Esophagus muscularis mucosa (tissue), 4 donors: ENCODE measurements around the gene CTNNA2.

Experiments used
- EP300 ChIP-seq: sonication (generic); formaldehyde crosslinking; IDR thresholded peaks from one replicate; pipeline ENCODE4 v1.6.1; 2017; ENCODE audit warnings: antibody characterized with exemption
- POLR2A ChIP-seq: fragments of 450-650 bp; IDR thresholded peaks from one replicate; pipeline ENCODE4 v1.6.1; 2017; ENCODE audit warnings: antibody characterized with exemption, moderate library complexity, mild to moderate bottlenecking, low read depth
- TF ChIP-seq, protein P1 (sequence below), 3 experiments: fragments of 200-600 bp in 2 of 3; fragments of 450-650 bp in 1 of 3; sonication (generic) in 2 of 3; IDR thresholded peaks; one replicate each; pipeline ENCODE4 v1.5.1; 2017 to 2019; ENCODE audit warnings: antibody characterized with exemption in 3 of 3, mild to moderate bottlenecking in 2 of 3, moderate library complexity in 1 of 3

DNA sequence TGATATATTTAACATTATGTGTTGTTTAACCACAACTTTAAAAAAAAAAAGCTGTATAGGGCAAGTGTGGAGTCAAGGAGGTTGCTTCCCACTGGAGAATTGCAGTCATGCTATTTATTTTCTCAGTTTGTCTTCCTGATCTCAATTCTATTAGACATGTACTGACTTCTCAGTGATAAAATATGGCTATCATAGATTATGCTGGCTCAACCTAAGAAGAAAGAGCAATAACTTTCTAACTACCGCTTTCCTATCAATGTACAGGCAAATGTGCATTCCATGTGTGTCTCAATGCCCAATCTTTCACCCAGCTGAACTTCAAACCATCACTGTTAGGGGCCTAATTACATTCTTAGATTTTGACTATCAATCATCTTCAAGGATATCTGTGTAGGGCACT, 201.4 kb downstream of the CTNNA2 start:
- TF ChIP-seq, protein P1, sequence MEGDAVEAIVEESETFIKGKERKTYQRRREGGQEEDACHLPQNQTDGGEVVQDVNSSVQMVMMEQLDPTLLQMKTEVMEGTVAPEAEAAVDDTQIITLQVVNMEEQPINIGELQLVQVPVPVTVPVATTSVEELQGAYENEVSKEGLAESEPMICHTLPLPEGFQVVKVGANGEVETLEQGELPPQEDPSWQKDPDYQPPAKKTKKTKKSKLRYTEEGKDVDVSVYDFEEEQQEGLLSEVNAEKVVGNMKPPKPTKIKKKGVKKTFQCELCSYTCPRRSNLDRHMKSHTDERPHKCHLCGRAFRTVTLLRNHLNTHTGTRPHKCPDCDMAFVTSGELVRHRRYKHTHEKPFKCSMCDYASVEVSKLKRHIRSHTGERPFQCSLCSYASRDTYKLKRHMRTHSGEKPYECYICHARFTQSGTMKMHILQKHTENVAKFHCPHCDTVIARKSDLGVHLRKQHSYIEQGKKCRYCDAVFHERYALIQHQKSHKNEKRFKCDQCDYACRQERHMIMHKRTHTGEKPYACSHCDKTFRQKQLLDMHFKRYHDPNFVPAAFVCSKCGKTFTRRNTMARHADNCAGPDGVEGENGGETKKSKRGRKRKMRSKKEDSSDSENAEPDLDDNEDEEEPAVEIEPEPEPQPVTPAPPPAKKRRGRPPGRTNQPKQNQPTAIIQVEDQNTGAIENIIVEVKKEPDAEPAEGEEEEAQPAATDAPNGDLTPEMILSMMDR (IDR thresholded peaks at IDR 0.05): no peak
- TF ChIP-seq EP300 (no peak), POLR2A (no peak)
